K562 (cell line): ENCODE results near the gene HOXD9. TPM values are rescaled to one million over a fixed set of nuclear protein-coding genes. Genes with fewer than 3 reads are reported as not detected.

Source experiments
- ATAC-seq: fragments of 200-7000 bp; cut with Tn5 transposase; 3 replicates; pipeline ENCODE4 v1.9.1; 2020; ENCODE audit warnings: moderate library complexity
- BruUV-seq: library from RNA; stranded (reverse); fragments of 400-500 nt; replicated peaks from 2 replicates; lab custom pipeline; 2021; lab: Mats Ljungman, UMichigan
- CTCF ChIA-PET: fragments of 300-600 bp; formaldehyde crosslinking; extraction: SDS; loops from one replicate; lab custom pipeline; 2021; ENCODE audit warnings: low intra/inter-chr PET ratio; lab: Yijun Ruan, JAX
- POLR2A ChIA-PET: fragments of 300-600, 350-650 bp; sonication (Branson Sonifier 250); formaldehyde crosslinking; extraction: SDS; loops from one replicate; lab custom pipeline; 2021; ENCODE audit warnings: antibody characterized with exemption, inconsistent platforms; lab: Yijun Ruan, JAX
- DNase-seq, 4 experiments: peaks; one replicate each; pipeline versions ENCODE4 v3.0.0 to v3.0.0-alpha.2; 2011 to 2018; ENCODE audit warnings: low spot score in 3 of 4, mixed read lengths in 3 of 4; ENCODE audit errors: extremely low read depth in 1 of 4
- FAIRE-seq: peaks from 2 replicates; lab custom pipeline; 2011; peaks lifted over from hg19 to GRCh38; lab: Jason Lieb, UNC
- H2AFZ ChIP-seq: 2 replicates; pipeline ENCODE4 v1.6.0; 2011; ENCODE audit warnings: low read depth, low read length, control low read depth, inconsistent platforms
- H3K27ac ChIP-seq: fragments of 200-600 bp; 3 replicates; pipeline ENCODE4 v1.8.0; 2011; ENCODE audit warnings: low read depth, mild to moderate bottlenecking, control low read depth, inconsistent platforms, low read length, moderate library complexity, mixed read lengths; ENCODE audit errors: extremely low read depth
- H3K27me3 ChIP-seq, 2 experiments: fragments of 300-600 bp in 1 of 2; 2 replicates in 1 of 2; 3 replicates in 1 of 2; pipeline versions ENCODE4 v1.6.0 to v1.8.0; 2011; ENCODE audit warnings: inconsistent platforms in 2 of 2, low read length in 2 of 2, mild to moderate bottlenecking in 1 of 2, mixed read lengths in 1 of 2, moderate library complexity in 1 of 2; ENCODE audit not compliant: control insufficient read depth in 2 of 2, insufficient read depth in 2 of 2
- H3K36me3 ChIP-seq: fragments of 300-600 bp; 3 replicates; pipeline ENCODE4 v1.8.0; 2011; ENCODE audit warnings: mild to moderate bottlenecking, low read length, inconsistent platforms; ENCODE audit not compliant: control insufficient read depth, insufficient read depth
- H3K4me1 ChIP-seq, 2 experiments: fragments of 200-600 bp in 1 of 2; replicated peaks in 1 of 2; 2 replicates in 1 of 2; 3 replicates in 1 of 2; pipeline versions ENCODE4 v1.5.1 to v1.8.0; 2011; ENCODE audit warnings: inconsistent platforms in 2 of 2, low read length in 2 of 2, mild to moderate bottlenecking in 1 of 2, mixed read lengths in 1 of 2, moderate library complexity in 1 of 2; ENCODE audit not compliant: control insufficient read depth in 2 of 2, insufficient read depth in 2 of 2
- H3K4me2 ChIP-seq: 2 replicates; pipeline ENCODE4 v1.6.1; 2011; ENCODE audit warnings: low read length, control low read depth, inconsistent platforms, mixed read lengths; ENCODE audit not compliant: insufficient read depth
- H3K4me3 ChIP-seq: fragments of 200-600 bp; sonication (generic), shearing (Covaris generic); 2 replicates; pipeline ENCODE4 v1.5.1; 2016; ENCODE audit warnings: control low read depth, inconsistent platforms
- H3K79me2 ChIP-seq: fragments of 200-600 bp; 3 replicates; pipeline ENCODE4 v1.8.0; 2011; ENCODE audit warnings: low read length, inconsistent platforms; ENCODE audit not compliant: control insufficient read depth, insufficient read depth
- H3K9ac ChIP-seq, 2 experiments: 2 replicates each; pipeline versions ENCODE4 v1.6.0 to v1.6.1; 2011; ENCODE audit warnings: low read depth in 2 of 2, low read length in 2 of 2, control low read depth in 1 of 2, inconsistent platforms in 1 of 2, mild to moderate bottlenecking in 1 of 2, mixed read lengths in 1 of 2; ENCODE audit not compliant: insufficient read depth in 1 of 2
- H3K9me1 ChIP-seq: one replicate; pipeline ENCODE4 v1.6.0; 2011; ENCODE audit warnings: inconsistent platforms, mild to moderate bottlenecking, low read length, moderate library complexity; ENCODE audit not compliant: control insufficient read depth, insufficient read depth
- H3K9me3 ChIP-seq: replicated peaks from 2 replicates; pipeline ENCODE4 v1.5.1; 2011; ENCODE audit warnings: low read depth, low read length, inconsistent platforms; ENCODE audit not compliant: control insufficient read depth, insufficient read depth
- H4K20me1 ChIP-seq: replicated peaks from 2 replicates; pipeline ENCODE4 v1.6.1; 2011; ENCODE audit warnings: low read length, inconsistent platforms, mixed read lengths; ENCODE audit not compliant: control insufficient read depth, insufficient read depth
- FOXJ2 ChIP-seq: fragments of 200-800 bp; sonication (Bioruptor generic); IDR thresholded peaks from 2 replicates; pipeline ENCODE4 v1.6.1; 2016; ENCODE audit warnings: missing genetic modification characterization, missing compliant biosample characterization
- KDM2B ChIP-seq: fragments of 250-450 bp; sonication (Bioruptor Pico); IDR thresholded peaks from 2 replicates; pipeline ENCODE4 v1.8.0; 2021; ENCODE audit warnings: mild to moderate bottlenecking, moderate library complexity
- SIN3B ChIP-seq: fragments of 450-650 bp; IDR thresholded peaks from 2 replicates; pipeline ENCODE4 v1.6.1; 2017; ENCODE audit warnings: low read depth, mild to moderate bottlenecking, moderate library complexity
- ZNF217 ChIP-seq: sonication (generic); formaldehyde crosslinking; IDR thresholded peaks from 2 replicates; pipeline ENCODE4 v1.8.0; 2022; ENCODE audit warnings: mild to moderate bottlenecking, missing genetic modification reagents
- ZNF77 ChIP-seq: fragments of 250-450 bp; sonication (Bioruptor Pico); IDR thresholded peaks from 2 replicates; pipeline ENCODE4 v1.5.0; 2020
- WGBS: fragments of 100-300 bp; shearing (Covaris generic); methylation state at CpG from one replicate; pipeline ENCODE4 v1.1.6; 2016; ENCODE audit warnings: low coverage, mixed read lengths; ENCODE audit not compliant: insufficient coverage; ENCODE audit errors: missing lambda C conversion rate; 5-methylcytosine and 5-hydroxymethylcytosine counted together
- in situ Hi-C: fragments of 300-500 bp; cut with MboI; formaldehyde crosslinking; loops from 4 replicates; pipeline ENCODE4 v1.15.0; 2018; ENCODE audit warnings: inconsistent platforms, mixed read lengths
- intact Hi-C: fragments of 100-400 bp; cut with micrococcal nuclease; formaldehyde crosslinking; loops from 2 replicates; pipeline ENCODE4 v1.14.2; 2022
- polyA plus RNA-seq, 8 experiments: library from polyadenylated mRNA; depleted of rRNA in 4 of 8; stranded (reverse) in 5 of 8; unstranded in 3 of 8; fragments of >200 nt; fragmentation: Nextera tagmentation in 2 of 8; fragmentation: Illumina TruSeq in 1 of 8; extraction: Ambion mirVana in 2 of 8; extraction: Trizol in 1 of 8; gene quantifications; 2 replicates each; pipeline versions ENCODE4 v1.2.1 to v1.2.3, GENCODE V29; 2011 to 2014; ENCODE audit warnings: inconsistent platforms in 1 of 8, missing spikeins in 1 of 8
- total RNA-seq, 7 experiments: library from RNA; depleted of rRNA in 6 of 7; stranded (reverse); fragments of >200 nt in 6 of 7; fragmentation: Illumina TruSeq in 2 of 7; extraction: Trizol in 2 of 7; gene quantifications; 2 replicates each; pipeline versions ENCODE4 v1.2.1 to v1.2.3, GENCODE V29; 2011 to 2021; ENCODE audit warnings: low replicate concordance in 1 of 7
- TF ChIP-seq, protein P1 (sequence below): fragments of 250-450 bp; sonication (Bioruptor Pico); IDR thresholded peaks from 2 replicates; pipeline ENCODE4 v1.8.0; 2021; ENCODE audit warnings: moderate library complexity, mild to moderate bottlenecking, inconsistent platforms
- TF ChIP-seq, protein P2 (sequence below), 2 experiments: fragments of 450-650 bp; formaldehyde crosslinking in 1 of 2; IDR thresholded peaks; 2 replicates each; pipeline versions ENCODE4 v1.4.0 to v1.6.1; 2014 to 2020; ENCODE audit warnings: mild to moderate bottlenecking in 2 of 2, borderline replicate concordance in 1 of 2, low read depth in 1 of 2

HOXD9 gene
- total and polyA plus RNA-seq, 9 of the 15 experiments (the other 6 are each of a cell fraction or from before 2014, with no cell fraction given) = not detected

DNA sequence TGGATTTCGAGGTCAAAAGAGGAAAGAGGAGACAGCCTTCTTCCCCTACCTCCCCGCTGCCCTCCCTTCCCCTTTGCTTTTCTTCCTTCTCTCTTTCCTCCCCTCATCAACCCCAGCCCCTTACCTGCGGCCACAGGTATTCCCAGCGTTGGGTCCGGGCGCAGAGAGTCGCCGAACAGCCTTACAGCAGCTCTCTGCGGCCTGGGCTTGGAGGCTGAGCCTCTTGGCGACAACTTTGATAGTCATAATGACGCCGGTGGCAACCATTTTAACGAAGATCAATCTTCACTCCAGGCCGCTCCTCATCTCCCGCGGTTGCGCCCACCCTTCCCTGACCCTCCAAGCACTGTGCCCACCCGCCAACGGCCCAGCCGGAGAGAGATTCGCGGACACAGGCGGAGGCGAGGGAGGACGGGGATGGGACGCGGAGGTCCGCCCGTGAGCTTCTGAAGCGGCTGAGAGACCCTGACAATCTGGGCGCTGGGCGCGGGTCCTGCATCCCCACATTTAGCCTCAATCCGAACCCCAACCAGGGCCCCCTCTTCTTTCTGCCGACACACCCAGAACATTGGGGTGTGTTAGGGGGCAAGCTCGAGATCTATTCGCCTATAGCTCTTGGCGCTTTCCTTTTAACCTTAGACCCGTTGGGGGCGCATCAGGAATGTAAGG lies 37.3 kb upstream of the HOXD9 start (continued):
- TF ChIP-seq KDM2B (CRISPR knock-in tag) = no peak

GRCh38 chr2:176085861-176086771 lies 36.4 kb upstream of the HOXD9 start:
- ChIA-PET POLR2A (interaction anchor here (0.6 kb wide), 1 partner anchor 547 kb away, joined by 3 read pairs; no protein-coding TSS in a partner anchor), CTCF (interaction anchor here (0.7 to 3.5 kb wide), 9 partner anchors 121 to 1055 kb away, joined by 3 to 14 read pairs (median 4); no protein-coding TSS in a partner anchor)
- Histone ChIP-seq H3K79me2 (no peaks in the 10 kb centered on the region), H3K9me1 (no peaks in the 10 kb centered on the region), H2AFZ (no peak overlapping the region), H3K27me3 (peaks cover 62 to 87% of the 10 kb centered on the region in 2 experiments), H4K20me1 (peaks cover 4% of the 10 kb centered on the region; the same call in 1 of the 2 replicates), H3K4me1 (peaks cover 0 to 27% of the 10 kb centered on the region in 2 experiments; a peak in 2 of 5 replicates), H3K9ac (no peak overlapping the region), H3K27ac (no peak overlapping the region), H3K9me3 (peaks cover 6% of the 10 kb centered on the region), H3K36me3 (no peaks in the 10 kb centered on the region), H3K4me3 (no peak overlapping the region), H3K4me2 (no peak overlapping the region)
- in situ Hi-C loops = loop anchor here (10.0 to 25.0 kb wide), 2 partner anchors 661 to 1049 kb away; no protein-coding TSS in a partner anchor
- DNase-seq (peak in 3 of 4 experiments; percentile 25 to 67 (median 54)), ATAC-seq (peak; percentile 75), FAIRE-seq (peak; percentile 57)
- intact Hi-C loops = loop anchor here (1.0 to 2.0 kb wide), 4 partner anchors 396 to 775 kb away; no protein-coding TSS in a partner anchor
- BruUV-seq = no TSS peak
- 6% methylated on average over 46 of the region's 46 CpGs for WGBS
- TF ChIP-seq, protein P1, sequence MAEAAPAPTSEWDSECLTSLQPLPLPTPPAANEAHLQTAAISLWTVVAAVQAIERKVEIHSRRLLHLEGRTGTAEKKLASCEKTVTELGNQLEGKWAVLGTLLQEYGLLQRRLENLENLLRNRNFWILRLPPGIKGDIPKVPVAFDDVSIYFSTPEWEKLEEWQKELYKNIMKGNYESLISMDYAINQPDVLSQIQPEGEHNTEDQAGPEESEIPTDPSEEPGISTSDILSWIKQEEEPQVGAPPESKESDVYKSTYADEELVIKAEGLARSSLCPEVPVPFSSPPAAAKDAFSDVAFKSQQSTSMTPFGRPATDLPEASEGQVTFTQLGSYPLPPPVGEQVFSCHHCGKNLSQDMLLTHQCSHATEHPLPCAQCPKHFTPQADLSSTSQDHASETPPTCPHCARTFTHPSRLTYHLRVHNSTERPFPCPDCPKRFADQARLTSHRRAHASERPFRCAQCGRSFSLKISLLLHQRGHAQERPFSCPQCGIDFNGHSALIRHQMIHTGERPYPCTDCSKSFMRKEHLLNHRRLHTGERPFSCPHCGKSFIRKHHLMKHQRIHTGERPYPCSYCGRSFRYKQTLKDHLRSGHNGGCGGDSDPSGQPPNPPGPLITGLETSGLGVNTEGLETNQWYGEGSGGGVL = no peak
- TF ChIP-seq ZNF77 (CRISPR knock-in tag) = no peak
- no peak for TF ChIP-seq FOXJ2
- TF ChIP-seq ZNF217 (CRISPR knock-in tag) = no peak
- TF ChIP-seq, protein P2, sequence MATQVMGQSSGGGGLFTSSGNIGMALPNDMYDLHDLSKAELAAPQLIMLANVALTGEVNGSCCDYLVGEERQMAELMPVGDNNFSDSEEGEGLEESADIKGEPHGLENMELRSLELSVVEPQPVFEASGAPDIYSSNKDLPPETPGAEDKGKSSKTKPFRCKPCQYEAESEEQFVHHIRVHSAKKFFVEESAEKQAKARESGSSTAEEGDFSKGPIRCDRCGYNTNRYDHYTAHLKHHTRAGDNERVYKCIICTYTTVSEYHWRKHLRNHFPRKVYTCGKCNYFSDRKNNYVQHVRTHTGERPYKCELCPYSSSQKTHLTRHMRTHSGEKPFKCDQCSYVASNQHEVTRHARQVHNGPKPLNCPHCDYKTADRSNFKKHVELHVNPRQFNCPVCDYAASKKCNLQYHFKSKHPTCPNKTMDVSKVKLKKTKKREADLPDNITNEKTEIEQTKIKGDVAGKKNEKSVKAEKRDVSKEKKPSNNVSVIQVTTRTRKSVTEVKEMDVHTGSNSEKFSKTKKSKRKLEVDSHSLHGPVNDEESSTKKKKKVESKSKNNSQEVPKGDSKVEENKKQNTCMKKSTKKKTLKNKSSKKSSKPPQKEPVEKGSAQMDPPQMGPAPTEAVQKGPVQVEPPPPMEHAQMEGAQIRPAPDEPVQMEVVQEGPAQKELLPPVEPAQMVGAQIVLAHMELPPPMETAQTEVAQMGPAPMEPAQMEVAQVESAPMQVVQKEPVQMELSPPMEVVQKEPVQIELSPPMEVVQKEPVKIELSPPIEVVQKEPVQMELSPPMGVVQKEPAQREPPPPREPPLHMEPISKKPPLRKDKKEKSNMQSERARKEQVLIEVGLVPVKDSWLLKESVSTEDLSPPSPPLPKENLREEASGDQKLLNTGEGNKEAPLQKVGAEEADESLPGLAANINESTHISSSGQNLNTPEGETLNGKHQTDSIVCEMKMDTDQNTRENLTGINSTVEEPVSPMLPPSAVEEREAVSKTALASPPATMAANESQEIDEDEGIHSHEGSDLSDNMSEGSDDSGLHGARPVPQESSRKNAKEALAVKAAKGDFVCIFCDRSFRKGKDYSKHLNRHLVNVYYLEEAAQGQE (IDR thresholded peaks at IDR 0.05; ENCODE audit: borderline replicate concordance) = peak; percentile 64; the same call in 1 of the 2 replicates
- TF ChIP-seq, protein P2 (CRISPR knock-in tag; IDR thresholded peaks at IDR 0.05; ENCODE audit: low read depth) = no peak
- no peak for TF ChIP-seq SIN3B
